NT2/D1 (cell line): ENCODE data around the gene DDX31.

Source experiments
- YY1 ChIP-seq: IDR thresholded peaks from 2 replicates; pipeline ENCODE4 v1.6.1; 2011; ENCODE audit not compliant: insufficient read length, insufficient read depth
- ZNF274 ChIP-seq: IDR thresholded peaks from 2 replicates; pipeline ENCODE4 v1.6.1; 2011; ENCODE audit warnings: mild to moderate bottlenecking, low read depth, low read length

- TF ChIP-seq YY1 = no peak
- TF ChIP-seq ZNF274 = no peak
Measured at GRCh38 chr9:132662152-132662945, 7.4 kb downstream of the DDX31 start.
